H1 (cell line): ENCODE data around the gene NLRP6. TPM values are rescaled to one million over a fixed set of nuclear protein-coding genes. Genes with fewer than 3 reads are reported as not detected.

Experiments used
- CBX8 ChIP-seq: fragments of 300-800, 300-1000 bp; sonication (generic); IDR thresholded peaks from 2 replicates; pipeline ENCODE4 v1.7.1; 2016; ENCODE audit warnings: low read depth, low read length, borderline replicate concordance
- CHD7 ChIP-seq: fragments of 300-600 bp; sonication (generic); IDR thresholded peaks from 2 replicates; pipeline ENCODE4 v1.7.1; 2012; ENCODE audit warnings: low read length, moderate library complexity, mild to moderate bottlenecking, inconsistent platforms; ENCODE audit not compliant: insufficient replicate concordance
- JUN ChIP-seq: IDR thresholded peaks from 2 replicates; pipeline ENCODE4 v1.6.1; 2011; ENCODE audit warnings: low read depth, mild to moderate bottlenecking, improper control_type of control experiment, low read length
- KDM1A ChIP-seq: fragments of 200-600, 300-600 bp; sonication (generic); IDR thresholded peaks from 2 replicates; pipeline ENCODE4 v1.7.1; 2016; ENCODE audit warnings: mild to moderate bottlenecking, low read length, borderline replicate concordance
- NANOG ChIP-seq: IDR thresholded peaks from 2 replicates; pipeline ENCODE4 v1.6.1; 2011; ENCODE audit warnings: low read length, low read depth, mild to moderate bottlenecking, inconsistent platforms; ENCODE audit not compliant: insufficient read depth, poor library complexity, severe bottlenecking
- SIN3A ChIP-seq, 2 experiments: IDR thresholded peaks in 1 of 2; conservative IDR thresholded peaks in 1 of 2; 2 replicates each; pipeline ENCODE4 v1.6.1; 2011 to 2012; ENCODE audit warnings: low read length in 2 of 2, improper control_type of control experiment in 1 of 2, low read depth in 1 of 2, mild to moderate bottlenecking in 1 of 2
- TAF1 ChIP-seq: IDR thresholded peaks from 2 replicates; pipeline ENCODE4 v1.6.1; 2011; ENCODE audit warnings: mild to moderate bottlenecking, low read depth, low read length
- YY1 ChIP-seq: IDR thresholded peaks from 2 replicates; pipeline ENCODE4 v1.6.1; 2011; ENCODE audit warnings: low read depth, mild to moderate bottlenecking, low read length
- polyA plus RNA-seq, 7 experiments: library from polyadenylated mRNA; depleted of rRNA in 3 of 7; stranded (reverse) in 5 of 7; unstranded in 2 of 7; fragments of >200 nt in 5 of 7; fragments of 200-250 nt in 2 of 7; gene quantifications; 1 replicate in 5 of 7; 2 replicates in 1 of 7; 4 replicates in 1 of 7; pipeline versions ENCODE4 v1.2.1 to v1.2.3, GENCODE V29; 2011 to 2013; ENCODE audit warnings: missing spikeins in 2 of 7, mixed read lengths in 2 of 7
- total RNA-seq: library from RNA; stranded (reverse); fragmentation: NEBNext Ultra II Directional; extraction: Animal tissue kit (Norgen Biotek cat#: 25700); gene quantifications from 2 replicates; pipeline ENCODE4 v1.2.1, GENCODE V29; 2021

NLRP6 gene
- total and polyA plus RNA-seq, 2 of the 8 experiments (the other 6 are each of a cell fraction or from before 2014, with no cell fraction given) = not detected

GRCh38 chr11:266676-267439 is 11.3 kb upstream of the NLRP6 start (continued):
- TF ChIP-seq KDM1A (no peak), YY1 (no peak), NANOG (no peak), JUN (no peak), TAF1 (no peak), SIN3A (conservative IDR thresholded peaks at IDR 0.05 in 1 of 2, IDR thresholded peaks at IDR 0.05 in 1 of 2; ENCODE audit: low read depth in 1 of 2, low read length in 2 of 2) (no peak), CBX8 (no peak), CHD7 (no peak)
